ENCODE results near the gene RUNDC3A. TPM values are rescaled to one million over a fixed set of nuclear protein-coding genes. Genes with fewer than 3 reads are reported as not detected.

RUNDC3A gene
- total RNA-seq, 1 donor from 2014 or later = 0.18 TPM

- Mint-ChIP-seq H3K9me3 (no peaks in the 10 kb centered on the region), H3K27me3 (ENCODE audit: low read depth) (peaks cover 34% of the 10 kb centered on the region), H3K4me3 (ENCODE audit: low read depth) (peak overlapping the region; percentile 61), H3K27ac (no peak overlapping the region), H3K4me1 (ENCODE audit: low read depth) (peaks cover 8% of the 10 kb centered on the region), H3K36me3 (ENCODE audit: low read depth) (peaks cover 21% of the 10 kb centered on the region)
- DNase-seq (ENCODE audit: low spot score) = no peak
- intact Hi-C loops (cut with micrococcal nuclease) = no loop called here
Measured at GRCh38 chr17:44315760-44316731, 7.6 kb downstream of the RUNDC3A start.

DNA sequence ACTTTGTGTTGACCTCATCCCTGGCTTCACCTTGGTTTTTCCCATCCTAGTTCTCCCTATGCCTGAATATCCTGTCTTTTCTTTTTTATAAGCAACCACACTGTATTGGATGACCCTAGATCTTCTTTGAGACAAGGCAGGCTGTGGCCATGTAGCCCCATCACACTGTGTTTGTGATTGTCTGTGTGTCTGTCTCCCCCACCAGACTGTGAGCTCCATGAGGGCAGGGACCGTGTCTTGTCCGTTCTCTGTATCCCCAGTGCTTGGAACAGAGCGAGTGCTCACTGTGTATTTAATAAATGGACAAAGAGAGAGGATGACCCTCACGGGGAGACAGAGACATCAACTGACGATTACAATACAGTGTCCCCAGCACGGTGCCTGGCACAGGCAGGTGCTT, 9.1 kb downstream of the RUNDC3A start:
- no peak overlapping the region for H3K27ac Mint-ChIP-seq
- H3K4me3 Mint-ChIP-seq (ENCODE audit: low read depth) = no peak overlapping the region
- peaks cover 34% of the 10 kb centered on the region for H3K36me3 Mint-ChIP-seq (ENCODE audit: low read depth)
- H3K27me3 Mint-ChIP-seq (ENCODE audit: low read depth) = peaks cover 30% of the 10 kb centered on the region
- H3K4me1 Mint-ChIP-seq (ENCODE audit: low read depth) = peaks cover 8% of the 10 kb centered on the region
- DNase-seq (ENCODE audit: low spot score) = no peak
- intact Hi-C loops (cut with micrococcal nuclease) = no loop called here
- H3K9me3 Mint-ChIP-seq = no peaks in the 10 kb centered on the region

DNA sequence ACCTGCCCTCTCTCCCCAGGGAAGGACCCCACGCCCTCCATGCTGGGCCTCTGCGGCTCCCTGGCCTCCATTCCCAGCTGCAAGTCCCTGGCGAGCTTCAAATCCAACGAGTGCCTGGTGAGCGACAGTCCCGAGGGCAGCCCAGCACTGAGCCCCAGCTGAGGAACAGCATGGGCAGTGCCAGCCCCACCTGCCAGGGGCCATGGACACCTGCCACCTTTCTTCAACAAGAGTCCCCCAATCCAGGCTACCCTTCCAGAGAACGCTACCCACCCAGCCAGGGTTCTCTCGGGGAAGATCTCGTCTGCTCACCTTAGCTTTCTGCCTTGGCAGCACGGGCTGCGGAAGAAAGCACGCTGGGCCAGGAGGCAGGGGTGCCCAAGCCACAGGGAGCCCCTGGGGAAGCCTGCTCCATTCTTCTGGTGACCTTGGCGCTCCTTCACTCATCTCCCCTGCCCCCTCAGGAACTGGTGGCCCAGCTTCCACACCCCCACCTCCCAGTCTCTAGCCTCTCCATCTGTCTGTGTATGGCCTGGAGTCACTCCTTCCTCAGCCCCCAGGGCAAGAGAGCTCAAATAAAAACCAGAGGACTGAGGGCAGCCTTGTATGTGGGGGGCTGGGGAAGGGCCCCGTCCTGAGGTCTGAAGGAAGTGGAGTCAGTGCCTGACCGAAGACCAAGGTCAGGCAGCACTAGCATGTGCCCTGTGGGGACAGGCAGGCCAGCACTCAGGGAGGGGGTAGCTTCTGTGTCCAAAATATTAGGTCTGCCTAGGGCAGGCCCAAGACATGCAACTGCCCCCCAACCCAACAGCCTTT, 9.9 kb downstream of the RUNDC3A start:
- Mint-ChIP-seq H3K4me1 (ENCODE audit: low read depth) (peaks cover 8% of the 10 kb centered on the region), H3K4me3 (ENCODE audit: low read depth) (no peak overlapping the region), H3K27ac (no peak overlapping the region), H3K9me3 (no peaks in the 10 kb centered on the region), H3K36me3 (ENCODE audit: low read depth) (peaks cover 35% of the 10 kb centered on the region), H3K27me3 (ENCODE audit: low read depth) (peaks cover 30% of the 10 kb centered on the region)
- DNase-seq (ENCODE audit: low spot score) = no peak
- intact Hi-C loops (cut with micrococcal nuclease) = no loop called here

DNA sequence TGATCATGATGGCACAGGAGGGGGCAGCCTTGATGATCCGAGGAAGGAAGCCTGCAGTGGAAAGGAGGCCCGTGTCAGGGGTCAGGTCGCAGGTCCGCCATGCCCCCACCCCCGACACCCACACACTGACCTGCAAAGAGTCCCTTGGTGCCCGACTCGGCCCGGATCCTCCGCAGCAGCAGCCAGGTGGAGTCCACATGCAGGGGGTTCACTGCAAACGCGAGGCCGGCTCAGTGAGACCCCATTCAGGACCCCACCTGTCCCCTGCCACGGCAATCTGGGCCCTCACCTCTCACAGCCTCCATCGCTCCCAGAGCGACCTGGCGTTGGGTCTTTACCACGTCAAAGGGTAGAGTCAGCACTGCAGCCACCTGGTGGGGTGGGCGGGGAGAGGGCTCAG, 11.7 kb downstream of the RUNDC3A start:
- Mint-ChIP-seq H3K4me3 (ENCODE audit: low read depth) (no peak overlapping the region), H3K27ac (no peak overlapping the region), H3K36me3 (ENCODE audit: low read depth) (peaks cover 38% of the 10 kb centered on the region), H3K4me1 (ENCODE audit: low read depth) (peaks cover 8% of the 10 kb centered on the region), H3K27me3 (ENCODE audit: low read depth) (peaks cover 22% of the 10 kb centered on the region), H3K9me3 (no peaks in the 10 kb centered on the region)
- DNase-seq (ENCODE audit: low spot score) = no peak
- intact Hi-C loops (cut with micrococcal nuclease) = loop anchor here (5.0 kb wide), 1 partner anchor 313 kb away; no protein-coding TSS in a partner anchor

DNA sequence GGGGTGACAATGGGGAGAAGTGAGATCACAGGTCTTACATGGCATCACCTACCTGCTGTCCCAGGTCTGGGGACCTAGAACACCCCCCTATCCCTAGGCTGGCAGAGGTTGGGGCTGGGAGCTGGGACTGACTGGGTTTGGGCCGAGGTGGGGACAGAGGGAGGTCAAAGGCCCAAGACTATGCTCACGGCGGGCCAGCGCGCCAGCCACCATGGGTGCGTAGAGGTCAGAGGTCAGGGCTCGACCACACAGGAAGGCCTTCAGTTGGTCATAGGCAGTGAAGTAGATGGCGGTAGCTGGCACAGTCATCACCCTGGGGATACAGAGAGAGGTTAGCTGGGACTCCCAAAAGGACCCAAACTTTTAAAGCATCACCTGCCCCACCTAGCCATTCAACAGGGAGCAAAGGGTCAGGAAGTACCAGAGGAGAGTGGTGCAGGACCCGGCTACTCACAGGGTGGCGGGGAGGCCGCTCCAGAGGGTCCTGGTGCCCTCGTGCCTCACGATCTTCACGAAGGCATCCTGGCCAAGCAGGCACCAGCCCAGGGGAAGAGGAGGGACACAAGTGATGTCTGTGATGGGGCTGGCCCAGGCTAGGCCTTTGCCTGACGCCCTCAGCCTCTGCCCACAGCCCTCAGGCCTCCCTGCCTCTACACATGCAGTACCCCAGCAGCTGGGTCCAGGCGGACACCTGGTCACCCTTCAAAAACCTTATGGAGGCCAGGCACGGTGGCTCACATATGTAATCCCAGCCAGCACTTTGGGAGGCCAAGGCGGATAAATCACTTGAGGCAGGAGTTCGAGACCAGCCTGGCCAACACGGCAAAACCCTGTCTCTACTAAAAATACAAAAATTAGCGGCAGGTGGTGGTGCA, 13.1 kb downstream of the RUNDC3A start:
- peaks cover 11% of the 10 kb centered on the region for H3K27me3 Mint-ChIP-seq (ENCODE audit: low read depth)
- no peak for DNase-seq (ENCODE audit: low spot score)
- H3K4me3 Mint-ChIP-seq (ENCODE audit: low read depth) = no peak overlapping the region
- peaks cover 2% of the 10 kb centered on the region for H3K4me1 Mint-ChIP-seq (ENCODE audit: low read depth)
- no peaks in the 10 kb centered on the region for H3K9me3 Mint-ChIP-seq
- H3K27ac Mint-ChIP-seq = no peak overlapping the region
- peaks cover 38% of the 10 kb centered on the region for H3K36me3 Mint-ChIP-seq (ENCODE audit: low read depth)
- intact Hi-C loops (cut with micrococcal nuclease) = loop anchor here (5.0 kb wide), 1 partner anchor 314 kb away; no protein-coding TSS in a partner anchor

GRCh38 chr17:44322236-44322895, 14.0 kb downstream of the RUNDC3A start:
- H3K4me1 Mint-ChIP-seq (ENCODE audit: low read depth) = peaks cover 4% of the 10 kb centered on the region
- H3K27me3 Mint-ChIP-seq (ENCODE audit: low read depth) = peaks cover 3% of the 10 kb centered on the region
- no peak for DNase-seq (ENCODE audit: low spot score)
- no peaks in the 10 kb centered on the region for H3K9me3 Mint-ChIP-seq
- H3K36me3 Mint-ChIP-seq (ENCODE audit: low read depth) = peaks cover 37% of the 10 kb centered on the region
- no peak overlapping the region for H3K27ac Mint-ChIP-seq
- peak overlapping the region; percentile 30 for H3K4me3 Mint-ChIP-seq (ENCODE audit: low read depth)
- intact Hi-C loops (cut with micrococcal nuclease) = loop anchor here (5.0 kb wide), 1 partner anchor 315 kb away; no protein-coding TSS in a partner anchor

DNA sequence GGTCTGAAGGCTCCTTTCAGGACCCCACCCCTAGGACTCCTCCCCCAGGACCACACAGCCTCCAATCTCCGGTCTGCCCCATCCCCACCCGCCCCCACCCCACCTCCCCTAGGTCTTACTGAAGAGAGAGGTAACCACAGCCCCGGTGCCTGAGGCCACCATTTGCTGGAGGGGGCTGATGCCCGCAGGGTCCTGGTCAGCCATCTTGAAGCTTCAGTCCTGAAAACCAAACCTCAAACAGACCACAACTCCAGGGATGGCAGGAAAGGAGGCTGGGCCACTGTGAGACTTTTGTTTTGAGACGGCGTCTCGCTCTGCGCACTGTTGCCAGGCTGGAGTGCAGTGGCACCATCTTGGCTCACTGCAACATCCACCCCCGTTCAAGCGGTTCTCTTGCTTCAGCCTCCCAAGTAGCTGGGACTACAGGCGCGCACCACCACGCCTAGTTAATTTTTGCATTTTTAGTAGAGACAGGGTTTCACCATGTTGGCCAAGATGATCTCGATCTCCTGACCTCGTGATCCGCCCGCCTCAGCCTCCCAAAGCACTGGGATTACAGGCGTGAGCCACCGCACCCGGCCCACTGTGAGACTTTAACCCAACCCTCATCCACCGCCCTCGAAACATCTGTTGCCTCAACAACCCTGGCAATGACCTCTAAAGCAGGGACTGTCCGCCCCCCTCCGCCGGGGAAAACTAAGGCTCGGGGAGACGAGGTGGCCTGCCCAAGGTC, 15.1 kb downstream of the RUNDC3A start:
- no peak for DNase-seq (ENCODE audit: low spot score)
- Mint-ChIP-seq H3K27me3 (ENCODE audit: low read depth) (no peaks in the 10 kb centered on the region), H3K4me3 (ENCODE audit: low read depth) (peak overlapping the region; percentile 84), H3K4me1 (ENCODE audit: low read depth) (peaks cover 4% of the 10 kb centered on the region), H3K9me3 (no peaks in the 10 kb centered on the region), H3K27ac (no peak overlapping the region), H3K36me3 (ENCODE audit: low read depth) (peaks cover 31% of the 10 kb centered on the region)
- intact Hi-C loops (cut with micrococcal nuclease) = loop anchor here (1.0 to 5.0 kb wide), 4 partner anchors 103 to 316 kb away; partner anchors contain the start of gene HROB

- Mint-ChIP-seq H3K4me3 (ENCODE audit: low read depth) (peak overlapping the region; percentile 84), H3K27me3 (ENCODE audit: low read depth) (no peaks in the 10 kb centered on the region), H3K36me3 (ENCODE audit: low read depth) (peaks cover 30% of the 10 kb centered on the region), H3K9me3 (no peaks in the 10 kb centered on the region), H3K4me1 (ENCODE audit: low read depth) (peaks cover 4% of the 10 kb centered on the region), H3K27ac (no peak overlapping the region)
- intact Hi-C loops (cut with micrococcal nuclease) = loop anchor here (1.0 to 5.0 kb wide), 4 partner anchors 103 to 317 kb away; partner anchors contain the start of gene HROB
- no peak for DNase-seq (ENCODE audit: low spot score)
Measured at GRCh38 chr17:44324092-44324570, 15.7 kb downstream of the RUNDC3A start.

- peak; percentile 95 for DNase-seq (ENCODE audit: low spot score)
- H3K27me3 Mint-ChIP-seq (ENCODE audit: low read depth) = no peaks in the 10 kb centered on the region
- no peaks in the 10 kb centered on the region for H3K9me3 Mint-ChIP-seq
- H3K4me1 Mint-ChIP-seq (ENCODE audit: low read depth) = peaks cover 4% of the 10 kb centered on the region
- H3K4me3 Mint-ChIP-seq (ENCODE audit: low read depth) = peak within 1 kb of the TSS; percentile 87
- peak within 1 kb of the TSS; percentile 89 for H3K27ac Mint-ChIP-seq
- H3K36me3 Mint-ChIP-seq (ENCODE audit: low read depth) = peaks cover 24% of the 10 kb centered on the region
- intact Hi-C loops (cut with micrococcal nuclease) = loop anchor here (1.0 to 5.0 kb wide), 5 partner anchors 104 to 317 kb away; partner anchors contain the start of genes HDAC5 and HROB
Measured at GRCh38 chr17:44324571-44325275, 16.3 kb downstream of the RUNDC3A start, which contains the start of gene SLC25A39. TSS of gene SLC25A39 (minus strand) at chr17:44324823. CDS start at chr17:44323562, 1,261 bp downstream.

- Mint-ChIP-seq H3K36me3 (ENCODE audit: low read depth) (peaks cover 9% of the 10 kb centered on the region), H3K27ac (peak overlapping the region; percentile 89), H3K4me3 (ENCODE audit: low read depth) (peak overlapping the region; percentile 77), H3K4me1 (ENCODE audit: low read depth) (peaks cover 9% of the 10 kb centered on the region), H3K27me3 (ENCODE audit: low read depth) (no peaks in the 10 kb centered on the region), H3K9me3 (no peaks in the 10 kb centered on the region)
- DNase-seq (ENCODE audit: low spot score) = peak; percentile 91
- intact Hi-C loops (cut with micrococcal nuclease) = no loop called here
Measured at GRCh38 chr17:44326861-44327444, 18.6 kb downstream of the RUNDC3A start.

Measured in activated T-helper 2 cell treated with anti-CD3 and anti-CD28 coated beads, Interferon-gamma antibody, Interleukin-2, Interleukin-4, amounts not matched to agents 10 μg/mL and 5 μg/mL and 100 μg/mL, durations not matched to agents 14 hours and 24 hours and 36 hours (primary cell).